HEK293T (cell line): ENCODE results near the gene GYPC.

Experiments used
- CTCF ChIA-PET: fragments of 350-600 bp; formaldehyde crosslinking; extraction: SDS; loops from one replicate; lab custom pipeline; 2021; ENCODE audit warnings: antibody characterized with exemption, inconsistent platforms; lab: Yijun Ruan, JAX
- POLR2A ChIA-PET: fragments of 350-600 bp; formaldehyde crosslinking; extraction: SDS; loops from one replicate; lab custom pipeline; 2020; ENCODE audit warnings: antibody characterized with exemption, inconsistent platforms; lab: Yijun Ruan, JAX
- DNase-seq: peaks from one replicate; pipeline ENCODE4 v3.0.0; 2012; ENCODE audit warnings: mixed read lengths; ENCODE audit errors: extremely low spot score
- ARNT ChIP-seq: fragments of 450-650 bp; IDR thresholded peaks from 2 replicates; pipeline ENCODE4 v1.6.1; 2017; ENCODE audit warnings: mild to moderate bottlenecking
- BHLHE40 ChIP-seq: fragments of 450-650 bp; IDR thresholded peaks from 2 replicates; pipeline ENCODE4 v1.6.1; 2016; ENCODE audit warnings: mild to moderate bottlenecking, moderate library complexity, borderline replicate concordance
- CTBP1 ChIP-seq: fragments of 450-650 bp; IDR thresholded peaks from 2 replicates; pipeline ENCODE4 v1.6.1; 2016; ENCODE audit warnings: borderline replicate concordance
- ELF4 ChIP-seq: fragments of 450-650 bp; IDR thresholded peaks from 2 replicates; pipeline ENCODE4 v1.6.1; 2017; ENCODE audit warnings: antibody characterized with exemption
- FOXA1 ChIP-seq: fragments of 450-650 bp; IDR thresholded peaks from 2 replicates; pipeline ENCODE4 v1.6.1; 2016; ENCODE audit warnings: mild to moderate bottlenecking
- FOXK2 ChIP-seq: fragments of 450-650 bp; IDR thresholded peaks from 2 replicates; pipeline ENCODE4 v1.6.1; 2016; ENCODE audit warnings: mild to moderate bottlenecking
- FOXM1 ChIP-seq: fragments of 450-650 bp; IDR thresholded peaks from 2 replicates; pipeline ENCODE4 v1.6.1; 2017; ENCODE audit warnings: mild to moderate bottlenecking, borderline replicate concordance
- HDGF ChIP-seq: fragments of 450-650 bp; IDR thresholded peaks from 2 replicates; pipeline ENCODE4 v1.6.1; 2017; ENCODE audit warnings: antibody characterized with exemption, borderline replicate concordance
- L3MBTL2 ChIP-seq: fragments of 450-650 bp; conservative IDR thresholded peaks from 2 replicates; pipeline ENCODE4 v1.6.1; 2016; ENCODE audit warnings: mild to moderate bottlenecking
- LEF1 ChIP-seq: fragments of 450-650 bp; IDR thresholded peaks from 2 replicates; pipeline ENCODE4 v1.6.1; 2017; ENCODE audit warnings: mild to moderate bottlenecking, borderline replicate concordance
- NFRKB ChIP-seq: fragments of 450-650 bp; IDR thresholded peaks from 2 replicates; pipeline ENCODE4 v1.6.1; 2016; ENCODE audit warnings: mild to moderate bottlenecking, moderate library complexity
- PKNOX1 ChIP-seq: fragments of 450-650 bp; IDR thresholded peaks from 2 replicates; pipeline ENCODE4 v1.6.1; 2016
- SP1 ChIP-seq: fragments of 450-650 bp; IDR thresholded peaks from 2 replicates; pipeline ENCODE4 v1.6.1; 2017
- SUZ12 ChIP-seq: fragments of 450-650 bp; IDR thresholded peaks from 2 replicates; pipeline ENCODE4 v1.6.1; 2016; ENCODE audit warnings: mild to moderate bottlenecking
- TARDBP ChIP-seq: fragments of 450-650 bp; IDR thresholded peaks from 2 replicates; pipeline ENCODE4 v1.6.1; 2016
- ZNF384 ChIP-seq: fragments of 450-650 bp; IDR thresholded peaks from 2 replicates; pipeline ENCODE4 v1.6.1; 2016

The GYPC gene

GRCh38 chr2:126723281-126723815 lies 67.4 kb downstream of the GYPC start:
- CTCF ChIA-PET: no interaction called here

GRCh38 chr2:126725580-126725979 lies 69.6 kb downstream of the GYPC start:
- TF ChIP-seq ARNT (no peak), BHLHE40 (no peak), HDGF (no peak), L3MBTL2 (no peak), PKNOX1 (no peak), NFRKB (no peak), FOXA1 (no peak), FOXM1 (no peak), SP1 (no peak), FOXK2 (no peak)
- CTCF ChIA-PET: no interaction called here
- DNase-seq: no peak
- POLR2A ChIA-PET: interaction anchor here (0.7 kb wide), 1 partner anchor 160 kb away, joined by 3 read pairs; no protein-coding TSS in a partner anchor

More at GRCh38 chr2:126723281-126723815, 67.4 kb downstream of the GYPC start:
- DNase-seq: no peak
- POLR2A ChIA-PET: no interaction called here
- TF ChIP-seq PKNOX1: no peak
- TF ChIP-seq NFRKB: no peak
- TF ChIP-seq HDGF: no peak
- TF ChIP-seq FOXK2: no peak
- no peak for TF ChIP-seq ZNF384
- TF ChIP-seq LEF1: no peak
- no peak for TF ChIP-seq ARNT
- TF ChIP-seq ELF4: no peak
- TF ChIP-seq FOXM1: no peak
- TF ChIP-seq TARDBP: no peak
- TF ChIP-seq L3MBTL2: no peak
- TF ChIP-seq BHLHE40: no peak
- TF ChIP-seq CTBP1: no peak
- TF ChIP-seq FOXA1: no peak
- no peak for TF ChIP-seq SP1
- TF ChIP-seq SUZ12: no peak

GRCh38 chr2:126729896-126730295 lies 73.9 kb downstream of the GYPC start:
- TF ChIP-seq LEF1: no peak
- TF ChIP-seq FOXA1: no peak
- no peak for TF ChIP-seq L3MBTL2
- TF ChIP-seq BHLHE40: no peak
- TF ChIP-seq SUZ12: no peak
- TF ChIP-seq PKNOX1: no peak
- TF ChIP-seq TARDBP: no peak
- no peak for TF ChIP-seq ELF4
- DNase-seq: no peak
- CTCF ChIA-PET: no interaction called here
- POLR2A ChIA-PET: no interaction called here

DNA sequence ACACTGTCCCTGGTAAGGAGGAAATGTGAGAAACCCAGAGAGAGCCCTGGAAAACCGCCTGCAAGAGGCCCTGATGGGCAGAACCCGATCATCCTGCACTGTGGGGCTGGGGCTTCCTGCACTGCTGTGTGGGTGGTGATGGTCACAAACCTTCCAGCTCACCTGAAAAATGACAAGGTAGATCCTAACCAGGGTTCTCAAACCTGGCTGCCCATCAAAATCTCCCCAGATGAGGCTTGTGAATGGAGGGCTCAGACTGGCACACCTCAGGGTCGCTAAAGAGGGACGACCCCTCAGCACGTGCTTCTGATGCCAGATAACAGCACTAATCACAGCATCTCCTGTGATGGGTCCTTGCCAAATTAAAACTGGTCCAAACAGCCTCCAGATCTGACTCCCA lies 74.7 kb downstream of the GYPC start:
- no peak for DNase-seq
- ChIA-PET POLR2A (no interaction called here), CTCF (no interaction called here)
- TF ChIP-seq L3MBTL2 (no peak), TARDBP (no peak), CTBP1 (no peak), PKNOX1 (no peak), ZNF384 (no peak)

- POLR2A ChIA-PET: no interaction called here
- TF ChIP-seq BHLHE40: no peak
- CTCF ChIA-PET: no interaction called here
- no peak for DNase-seq
These were observed 75.4 kb downstream of the GYPC start for GRCh38 chr2:126731353-126731752.

GRCh38 chr2:126732682-126733245 lies 76.8 kb downstream of the GYPC start:
- POLR2A ChIA-PET: no interaction called here

More at GRCh38 chr2:126732682-126733245, 76.8 kb downstream of the GYPC start:
- no peak for DNase-seq
- CTCF ChIA-PET: no interaction called here
- TF ChIP-seq ARNT (no peak), FOXA1 (no peak), ELF4 (no peak), TARDBP (no peak), HDGF (no peak), SP1 (no peak), LEF1 (no peak), L3MBTL2 (no peak), CTBP1 (no peak), PKNOX1 (no peak), BHLHE40 (no peak), NFRKB (no peak), SUZ12 (no peak), FOXM1 (no peak), ZNF384 (no peak), FOXK2 (no peak)
